ENCODE measurements around the gene EML6.
A peak's percentile ranks its signal among the peaks of the same experiment; 100 is the strongest.

The EML6 gene

GRCh38 chr2:54760310-54760709 lies 36.8 kb downstream of the EML6 start:
- no peak for DNase-seq

DNA sequence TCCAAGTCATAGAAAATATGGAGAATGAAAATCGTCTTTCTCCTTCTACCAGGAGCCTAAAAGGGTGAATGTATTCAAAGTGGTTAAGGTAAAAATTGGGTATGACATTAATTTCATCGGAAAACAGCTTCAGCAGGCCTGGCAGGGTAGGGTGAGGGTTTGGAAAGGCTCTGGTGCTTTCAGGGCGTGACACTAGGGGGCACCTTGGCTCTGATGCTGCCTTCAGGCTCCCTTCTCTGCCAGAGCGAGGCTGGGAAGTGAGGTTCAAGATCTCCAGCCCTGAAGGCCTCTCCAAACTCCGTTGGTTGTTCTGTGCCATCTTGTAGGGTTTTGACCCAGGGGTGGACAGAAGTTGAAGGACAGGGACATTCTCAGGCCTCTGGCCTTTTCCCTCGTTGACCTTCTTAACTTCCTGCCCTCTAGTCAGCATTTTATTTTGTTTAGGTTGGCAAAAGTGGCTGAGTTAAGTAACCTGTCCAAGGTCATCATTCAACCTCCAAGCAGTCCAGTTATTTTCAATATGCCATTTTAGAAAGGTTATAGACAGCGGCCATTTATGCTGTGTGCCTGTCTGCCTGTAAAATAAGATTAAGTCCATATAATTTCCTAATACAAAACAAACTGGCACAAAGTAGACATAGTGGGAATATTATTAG lies 40.3 kb downstream of the EML6 start:
- DNase-seq: no peak

- DNase-seq: peak; percentile 37
These were observed 44.5 kb downstream of the EML6 start for GRCh38 chr2:54767921-54768320.

- DNase-seq: no peak
These were observed 45.4 kb downstream of the EML6 start for GRCh38 chr2:54768772-54769428.

- DNase-seq: no peak
These were observed 46.7 kb downstream of the EML6 start for GRCh38 chr2:54770211-54770610.

DNA sequence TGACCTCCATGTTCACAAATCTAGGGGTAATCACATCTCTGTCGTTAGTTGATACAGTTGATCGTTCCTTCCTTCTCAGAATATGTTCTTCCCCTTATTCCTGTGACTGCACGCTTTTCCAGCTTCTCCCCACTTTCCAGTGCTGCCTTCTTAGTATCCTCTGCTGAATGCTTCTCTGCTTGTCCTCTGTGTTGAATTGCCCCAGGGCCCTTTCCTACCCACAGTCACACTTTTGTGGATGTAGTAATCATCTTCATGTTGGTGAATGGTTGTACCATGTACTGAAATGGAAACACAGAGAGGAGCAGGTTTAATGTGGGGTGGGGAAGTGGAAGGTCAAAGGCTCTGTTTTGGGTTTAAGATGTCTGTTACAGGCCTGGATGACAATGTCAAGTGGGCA lies 47.2 kb downstream of the EML6 start:
- DNase-seq: no peak

- DNase-seq: peak; percentile 65
These were observed 47.9 kb downstream of the EML6 start for GRCh38 chr2:54771166-54771885.

- peak; percentile 66 for DNase-seq
These were observed 48.6 kb downstream of the EML6 start for GRCh38 chr2:54772110-54772509.

- peak; percentile 20 for DNase-seq
These were observed 49.1 kb downstream of the EML6 start for GRCh38 chr2:54772531-54772930.

- no peak for DNase-seq
These were observed 49.8 kb downstream of the EML6 start for GRCh38 chr2:54773233-54773632.

DNA sequence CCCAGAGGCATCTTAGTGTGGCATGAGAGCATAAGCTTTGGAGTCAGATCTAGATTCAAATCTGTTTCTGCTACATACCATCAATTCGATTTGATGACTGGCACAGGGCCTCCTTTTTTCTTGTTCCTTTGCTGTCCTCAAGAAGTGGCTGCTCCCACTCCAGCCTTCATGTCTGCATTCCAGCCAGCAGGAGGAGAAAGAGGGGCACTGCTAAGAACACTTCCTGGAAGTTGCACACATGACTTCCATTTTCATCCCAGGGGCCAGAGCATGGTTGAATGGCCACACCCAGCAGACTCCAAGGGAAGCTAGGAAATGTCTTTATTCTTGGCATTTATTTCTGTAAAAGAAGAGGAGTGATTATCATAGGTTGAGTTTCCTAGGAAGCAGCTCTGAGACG lies 50.4 kb downstream of the EML6 start:
- no peak for DNase-seq

GRCh38 chr2:54775710-54776109 lies 52.2 kb downstream of the EML6 start:
- DNase-seq: no peak

DNA sequence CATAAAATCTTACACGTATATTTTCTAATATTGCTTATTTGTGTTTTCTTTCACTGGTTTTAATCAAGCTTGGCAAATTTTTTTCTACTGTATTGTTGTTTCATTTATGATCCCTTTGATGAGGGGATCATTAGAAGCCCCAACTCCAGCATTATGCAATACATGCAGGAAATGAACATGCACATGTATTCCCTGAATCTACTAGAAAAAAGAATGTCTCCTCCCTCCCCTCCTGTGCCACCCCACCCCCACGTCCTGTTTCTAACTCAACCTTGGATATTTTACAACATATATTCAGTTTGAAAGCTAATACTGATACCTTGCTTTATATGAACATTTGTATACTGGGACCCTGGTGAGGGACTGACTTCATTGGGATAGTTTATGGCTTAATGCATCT lies 53.0 kb downstream of the EML6 start:
- DNase-seq: no peak

GRCh38 chr2:54783349-54783748 lies 59.9 kb downstream of the EML6 start:
- no peak for DNase-seq

DNA sequence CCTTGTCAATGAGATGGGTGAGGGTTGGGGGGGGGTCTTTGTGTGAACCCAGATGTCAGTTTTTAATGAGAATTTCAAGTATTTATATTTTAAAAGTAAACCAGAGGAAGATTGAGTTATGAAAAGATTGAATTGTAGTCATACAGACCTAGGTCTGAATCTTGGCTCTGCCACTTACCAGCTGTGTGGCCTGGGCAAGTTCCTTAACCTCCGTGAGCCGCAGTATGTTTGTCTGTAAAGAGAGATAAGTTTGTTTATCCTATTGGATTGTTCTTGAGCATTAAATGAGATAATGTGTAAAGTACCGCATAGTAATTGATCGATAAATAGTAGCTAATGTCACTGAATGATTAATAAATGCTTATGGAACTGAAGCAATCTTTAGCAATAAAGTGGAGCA lies 63.8 kb downstream of the EML6 start:
- DNase-seq: no peak

DNA sequence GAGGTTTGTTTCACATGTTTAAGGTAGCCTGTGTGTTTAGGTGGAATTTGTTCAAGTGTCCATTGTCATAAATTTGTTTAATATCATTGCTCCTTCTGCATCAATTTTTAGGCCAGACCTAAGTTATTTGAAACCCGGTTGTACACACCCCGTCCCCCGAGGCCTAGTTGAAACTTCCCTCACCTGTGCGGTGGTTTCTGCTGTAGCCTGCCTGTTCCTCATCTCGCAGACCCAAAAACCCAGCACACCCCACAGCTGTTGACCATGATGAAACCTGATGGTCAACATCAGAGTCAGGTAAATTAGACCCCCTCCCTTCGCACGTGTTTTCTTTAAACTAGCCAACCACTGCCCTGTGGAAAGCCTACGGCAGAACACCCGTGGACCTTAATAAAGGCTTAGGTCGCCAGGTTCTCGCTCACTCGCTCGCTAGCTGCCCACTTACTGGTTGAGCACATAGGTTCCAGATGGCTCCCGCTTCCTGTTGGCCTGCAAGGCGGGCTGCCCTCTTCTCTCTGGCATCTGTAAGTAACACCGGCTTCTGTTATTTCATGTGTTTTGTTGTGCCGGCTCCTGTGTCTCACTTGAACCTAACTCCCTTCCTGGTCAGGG lies 64.4 kb downstream of the EML6 start:
- DNase-seq: no peak

DNA sequence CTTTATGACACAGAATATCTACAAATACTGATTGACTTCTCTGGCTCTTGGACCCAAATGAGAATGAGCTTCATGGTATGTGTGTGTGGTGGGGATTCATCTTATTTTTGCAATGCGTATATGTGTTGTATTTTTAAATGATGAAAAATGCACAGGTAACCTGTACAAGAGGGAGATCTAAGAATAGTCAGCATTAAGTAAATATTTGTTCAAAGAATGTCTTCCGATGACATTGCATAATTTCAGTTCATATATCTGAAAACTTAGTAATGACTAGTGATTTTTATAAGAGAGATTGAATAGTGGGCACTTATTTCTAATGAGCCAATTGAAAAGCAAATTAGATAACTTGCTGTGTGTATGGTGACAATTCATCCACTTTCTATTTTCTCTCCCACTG lies 66.4 kb downstream of the EML6 start:
- DNase-seq: no peak

- no peak for DNase-seq
These were observed 68.4 kb downstream of the EML6 start for GRCh38 chr2:54791831-54792230.

- no peak for DNase-seq
These were observed 73.8 kb downstream of the EML6 start for GRCh38 chr2:54797307-54797706.

DNA sequence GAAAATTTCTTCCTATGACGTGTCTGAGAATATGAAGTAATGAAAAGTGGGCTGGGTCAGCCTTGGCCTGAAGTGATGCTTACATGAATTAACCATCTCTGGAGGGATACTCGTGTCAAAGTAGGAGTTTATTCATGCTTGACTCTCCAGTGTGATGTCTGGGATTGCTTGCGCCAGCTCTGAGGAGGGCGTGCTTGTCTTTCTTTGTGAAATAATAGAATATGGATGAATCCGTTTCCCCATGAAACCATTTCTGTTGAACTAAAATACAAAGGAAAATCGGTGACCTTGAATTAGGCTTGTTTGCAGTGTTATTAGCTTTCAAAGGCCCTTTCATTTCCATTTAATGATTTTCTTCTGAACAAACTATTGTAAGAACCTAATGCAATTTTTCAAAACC lies 77.9 kb downstream of the EML6 start:
- DNase-seq: no peak

- DNase-seq: peak; percentile 35
These were observed 80.6 kb downstream of the EML6 start for GRCh38 chr2:54803783-54804751.

DNA sequence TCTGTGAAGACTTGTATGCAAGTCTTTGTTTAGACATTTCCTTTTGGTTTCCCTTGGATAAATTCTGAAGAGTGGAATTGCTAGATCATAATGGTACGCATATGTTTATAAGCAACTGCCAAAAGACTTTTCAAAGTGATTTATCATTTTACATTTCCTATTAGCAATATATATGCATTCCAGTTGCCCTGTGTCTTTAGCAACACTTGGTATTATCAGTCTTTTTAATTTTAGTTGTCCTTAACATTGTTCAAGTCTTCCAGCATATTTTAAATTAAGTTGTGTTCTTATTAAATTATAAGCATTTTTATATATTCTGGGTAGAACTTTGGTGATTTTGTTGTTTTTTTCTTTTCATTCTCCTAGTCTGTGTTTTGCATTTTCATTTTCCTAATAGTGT lies 81.8 kb downstream of the EML6 start:
- DNase-seq: no peak

DNA sequence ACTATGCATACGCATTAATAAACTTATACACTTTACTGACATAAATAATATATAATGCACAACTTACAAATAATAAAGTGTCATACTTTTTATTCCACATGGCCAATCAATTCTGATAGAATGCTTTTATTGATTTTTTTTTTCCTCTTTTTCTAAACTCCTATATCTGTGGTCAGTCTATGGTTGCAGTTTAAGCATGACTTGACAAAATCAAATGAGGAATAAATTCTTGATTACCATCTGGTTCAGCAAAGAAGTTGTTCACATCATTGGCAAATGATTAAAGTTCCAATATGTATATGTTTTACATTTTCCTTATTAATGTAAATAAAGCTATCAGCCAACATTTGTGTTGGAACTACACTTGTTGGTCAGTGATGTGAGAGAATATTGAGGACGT lies 83.5 kb downstream of the EML6 start:
- no peak for DNase-seq
